ENCODE measurements around the gene CTNND2.
"Not testable (repeated sequence)": the region's sequence is repeated elsewhere in the genome, so short reads cannot be mapped to it uniquely, and the experiment has no call there.

The CTNND2 gene

DNA sequence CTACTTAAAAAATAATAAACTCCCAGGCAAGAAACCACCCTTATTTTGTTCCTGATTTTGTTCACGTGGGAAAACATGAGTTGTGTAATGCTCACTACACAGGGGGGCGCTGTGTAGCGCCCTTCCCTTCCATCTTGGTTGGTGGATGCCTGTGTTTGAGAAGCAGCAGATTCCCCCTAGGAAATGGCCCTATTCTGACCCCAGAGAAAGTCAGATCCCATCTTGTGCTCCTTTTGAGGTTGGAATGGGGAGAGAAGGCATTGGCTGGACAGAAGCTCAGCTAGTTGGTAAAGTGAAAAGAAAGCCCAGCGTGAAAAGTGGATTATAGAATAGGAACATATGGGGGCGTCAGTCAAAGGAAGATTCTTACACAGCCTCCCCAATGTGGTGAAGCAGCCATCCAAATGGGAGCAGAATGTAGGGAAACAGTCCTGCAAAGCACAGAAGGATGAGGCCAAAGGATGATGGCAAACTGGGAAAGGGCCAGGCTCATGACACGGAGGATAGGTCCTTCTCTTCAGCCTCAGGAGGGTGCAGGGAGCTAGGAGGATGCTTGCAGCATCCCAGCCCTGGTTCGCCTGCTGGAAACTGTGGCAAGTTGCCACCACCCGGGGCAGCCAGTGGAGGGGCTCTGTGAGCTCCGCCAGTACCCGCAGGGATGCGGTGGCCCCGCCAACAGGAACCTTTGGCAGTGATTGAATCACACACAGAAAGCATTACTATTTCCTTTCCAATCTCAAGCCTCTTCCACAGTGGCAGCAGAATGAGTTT is 829.0 kb downstream of the CTNND2 start:
- DNase-seq (ENCODE audit: low read depth) = no peak

- DNase-seq (ENCODE audit: low read depth) = no peak
Observed at GRCh38 chr5:11072568-11072967, 831.7 kb downstream of the CTNND2 start.

DNA sequence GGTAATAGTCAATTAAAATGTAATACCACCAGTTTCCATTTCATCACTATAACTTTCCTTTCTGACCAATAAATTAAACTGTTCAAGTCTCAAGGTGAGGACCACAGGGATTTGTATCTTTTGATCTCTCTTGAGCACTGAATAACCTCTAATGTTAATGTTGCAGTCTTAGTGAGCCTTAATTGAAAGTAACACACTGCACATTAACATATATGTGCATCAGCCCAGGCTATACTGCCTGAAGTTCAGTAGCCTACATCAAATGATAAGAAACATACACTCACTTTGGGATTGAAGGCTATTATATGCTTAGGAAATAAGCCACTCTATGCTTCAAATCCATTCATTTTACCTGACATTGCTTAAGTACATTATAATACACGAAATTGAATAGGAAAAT is 832.2 kb downstream of the CTNND2 start:
- DNase-seq (ENCODE audit: low read depth) = no peak

DNA sequence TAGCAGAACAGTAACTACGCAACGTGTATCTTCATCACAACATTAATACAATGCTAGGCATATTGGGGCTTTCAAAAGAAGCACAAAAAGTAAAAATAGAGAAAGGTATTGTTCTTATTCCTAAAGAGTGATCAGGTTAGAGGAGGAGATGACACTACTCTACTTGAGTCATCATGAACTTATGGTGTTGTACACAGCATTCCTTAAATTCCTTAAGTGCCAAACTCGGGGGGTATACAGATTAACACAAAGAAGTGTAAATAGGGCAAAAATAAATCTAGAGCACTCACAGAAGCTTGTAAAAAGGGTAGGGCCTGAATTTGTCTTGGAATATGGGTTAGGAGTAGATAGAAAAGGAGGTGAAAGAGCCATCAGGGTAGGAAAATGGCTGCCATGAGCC is 835.2 kb downstream of the CTNND2 start:
- DNase-seq (ENCODE audit: low read depth) = no peak

GRCh38 chr5:11065723-11066122 is 838.5 kb downstream of the CTNND2 start:
- DNase-seq (ENCODE audit: low read depth) = not testable (repeated sequence)

DNA sequence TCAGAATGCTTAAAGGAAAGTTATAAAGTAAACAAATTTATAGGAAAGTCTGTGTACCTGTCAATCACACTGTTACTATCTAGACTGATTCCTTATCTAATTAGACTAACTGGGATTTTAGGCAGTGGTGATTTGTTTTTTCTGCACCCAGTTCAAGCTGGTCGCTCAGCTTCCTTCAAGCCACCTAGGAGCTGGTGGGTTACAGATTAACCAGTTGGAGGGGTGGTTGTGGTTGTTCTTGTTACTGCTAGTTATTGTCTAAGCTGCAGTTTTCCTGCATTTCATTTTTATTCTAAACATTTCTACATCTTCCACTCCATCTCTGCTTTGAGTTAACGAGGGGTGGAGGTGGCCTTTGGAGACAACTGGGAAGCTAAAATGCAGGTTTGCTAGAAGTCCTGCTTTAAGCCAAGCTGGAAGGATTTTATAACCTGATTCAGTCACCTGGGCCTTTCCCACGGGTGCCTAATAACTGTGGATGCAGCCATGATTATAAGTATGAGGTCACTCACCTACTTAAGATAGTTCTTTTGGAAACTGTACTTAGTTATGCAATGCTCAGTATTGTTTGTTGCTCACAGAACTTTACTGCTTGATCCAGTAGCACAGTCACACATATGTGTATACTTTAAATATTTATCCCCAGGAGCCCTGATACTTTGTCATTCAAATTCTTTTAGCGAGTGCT is 839.3 kb downstream of the CTNND2 start:
- DNase-seq (ENCODE audit: low read depth) = no peak

DNA sequence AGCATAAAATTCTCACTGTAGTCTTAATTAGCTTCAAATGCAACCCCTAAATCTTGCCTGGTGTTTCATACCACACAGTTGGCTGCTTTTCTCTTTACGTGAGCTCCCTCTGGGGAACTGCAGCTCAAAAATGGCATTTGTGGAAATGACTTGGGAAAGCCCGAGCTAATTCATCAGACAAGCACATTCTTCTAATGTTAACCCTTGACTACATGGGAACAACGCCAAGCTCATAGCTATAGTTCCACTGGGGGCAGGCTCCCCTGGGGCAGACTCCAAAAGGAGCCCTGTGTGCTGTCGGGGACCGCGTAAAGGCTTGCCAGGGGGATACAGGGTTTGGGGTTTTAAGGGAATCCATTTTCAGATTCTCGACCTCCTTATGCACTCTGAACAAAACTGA is 841.8 kb downstream of the CTNND2 start:
- peak; percentile 27 for DNase-seq (ENCODE audit: low read depth)

- DNase-seq (ENCODE audit: low read depth) = no peak
Observed at GRCh38 chr5:11056560-11056959, 847.7 kb downstream of the CTNND2 start.

DNA sequence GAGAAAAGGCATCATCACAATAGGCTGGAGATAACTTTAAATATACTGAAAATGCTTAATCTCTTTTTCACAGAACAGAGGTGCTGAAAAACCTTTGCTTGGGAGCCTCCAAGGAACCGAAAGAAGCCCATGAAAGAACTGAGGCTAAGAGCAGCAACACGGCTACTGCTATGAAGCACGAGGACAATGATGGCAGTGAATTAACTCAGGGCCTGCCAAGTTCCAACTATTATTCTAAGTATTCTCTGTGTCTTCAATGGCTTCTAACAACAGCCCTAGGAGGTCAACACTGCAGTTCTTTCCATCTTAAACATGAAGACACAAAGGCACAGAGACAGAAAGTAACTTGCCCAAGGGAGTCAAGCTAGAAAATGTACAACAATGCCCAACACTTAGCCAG is 850.2 kb downstream of the CTNND2 start:
- no peak for DNase-seq (ENCODE audit: low read depth)

- DNase-seq (ENCODE audit: low read depth) = no peak
Observed at GRCh38 chr5:11052871-11053270, 851.4 kb downstream of the CTNND2 start.

DNA sequence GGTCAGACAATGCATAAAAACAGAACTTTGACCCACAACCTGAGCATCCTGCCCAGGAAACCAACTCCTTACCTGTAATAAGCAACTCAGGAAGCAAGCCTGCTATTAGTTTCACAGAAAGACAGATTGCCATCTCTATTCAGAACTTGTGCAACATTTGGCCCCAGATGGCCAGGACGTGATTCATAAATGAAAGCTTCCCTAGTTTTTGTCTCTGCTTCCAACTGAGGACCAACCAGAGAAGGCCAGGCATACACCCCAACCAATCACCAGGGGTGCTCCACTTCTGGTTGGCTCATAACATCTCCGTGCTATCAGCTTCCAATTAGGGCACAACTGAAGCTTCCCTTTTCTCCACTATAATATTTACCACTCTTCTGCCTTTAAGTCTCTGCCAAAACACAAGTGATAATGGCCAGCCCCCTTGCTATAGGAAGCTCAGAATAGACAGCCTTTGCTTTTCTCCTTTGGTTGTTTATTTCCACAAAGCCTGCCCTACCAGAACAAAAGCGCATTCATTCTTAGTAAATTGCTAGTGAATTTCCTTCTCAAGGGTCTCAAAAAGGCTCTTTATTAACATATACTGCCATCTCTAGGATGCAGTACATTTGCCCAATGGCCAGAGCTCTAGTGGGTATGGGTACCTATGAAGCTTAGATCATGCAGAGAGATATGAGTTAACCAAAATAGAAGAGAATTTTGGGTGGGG is 853.5 kb downstream of the CTNND2 start:
- DNase-seq (ENCODE audit: low read depth) = peak; percentile 21

DNA sequence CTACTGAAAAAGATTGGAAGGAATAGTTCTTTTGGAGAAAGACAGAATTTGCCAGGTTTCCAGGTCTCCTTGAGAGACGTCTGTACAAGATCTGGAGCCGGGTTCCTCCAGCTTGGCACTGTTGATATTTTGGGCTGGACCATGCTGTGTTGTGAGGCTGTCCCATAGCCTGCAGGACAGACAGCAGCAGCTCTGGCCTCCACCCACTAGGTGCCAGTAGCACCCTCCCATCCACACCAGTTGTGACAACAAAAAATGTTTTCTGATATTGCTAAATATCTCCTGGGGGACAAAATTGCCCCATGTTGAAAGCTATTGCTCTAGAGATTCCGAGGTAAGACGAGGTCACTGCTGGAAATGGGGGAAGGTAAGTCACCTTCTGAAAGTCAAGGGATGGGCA is 855.5 kb downstream of the CTNND2 start:
- no peak for DNase-seq (ENCODE audit: low read depth)

- DNase-seq (ENCODE audit: low read depth) = no peak
Observed at GRCh38 chr5:11047625-11048024, 856.6 kb downstream of the CTNND2 start.

- DNase-seq (ENCODE audit: low read depth) = no peak
Observed at GRCh38 chr5:11047030-11047429, 857.2 kb downstream of the CTNND2 start.

GRCh38 chr5:11046160-11046559 is 858.1 kb downstream of the CTNND2 start:
- DNase-seq (ENCODE audit: low read depth) = peak; percentile 9

- DNase-seq (ENCODE audit: low read depth) = no peak
Observed at GRCh38 chr5:11045411-11045810, 858.8 kb downstream of the CTNND2 start.

GRCh38 chr5:11044581-11044980 is 859.7 kb downstream of the CTNND2 start:
- no peak for DNase-seq (ENCODE audit: low read depth)

GRCh38 chr5:11043881-11044280 is 860.4 kb downstream of the CTNND2 start:
- no peak for DNase-seq (ENCODE audit: low read depth)

DNA sequence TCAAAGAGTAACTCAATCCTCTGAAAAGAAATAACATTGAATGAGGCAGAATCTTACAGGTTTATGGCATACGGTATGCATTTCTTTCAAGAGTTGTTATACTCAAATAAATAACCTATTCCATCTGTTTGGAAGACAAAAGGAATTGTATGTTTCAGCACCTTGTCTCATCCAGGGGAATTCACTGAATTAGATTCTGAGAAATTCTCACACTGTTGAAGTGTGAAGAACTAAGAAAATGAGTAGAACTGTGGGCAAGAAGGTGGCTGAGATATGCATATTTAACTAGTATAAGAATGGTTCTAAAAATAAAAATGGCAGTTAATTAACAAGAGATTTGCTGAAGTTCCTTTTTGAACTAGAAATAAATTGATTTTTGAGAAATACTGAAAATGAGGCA is 863.9 kb downstream of the CTNND2 start:
- DNase-seq (ENCODE audit: low read depth) = no peak

GRCh38 chr5:11038772-11039171 is 865.5 kb downstream of the CTNND2 start:
- no peak for DNase-seq (ENCODE audit: low read depth)

- DNase-seq (ENCODE audit: low read depth) = no peak
Observed at GRCh38 chr5:11037941-11038340, 866.3 kb downstream of the CTNND2 start.

DNA sequence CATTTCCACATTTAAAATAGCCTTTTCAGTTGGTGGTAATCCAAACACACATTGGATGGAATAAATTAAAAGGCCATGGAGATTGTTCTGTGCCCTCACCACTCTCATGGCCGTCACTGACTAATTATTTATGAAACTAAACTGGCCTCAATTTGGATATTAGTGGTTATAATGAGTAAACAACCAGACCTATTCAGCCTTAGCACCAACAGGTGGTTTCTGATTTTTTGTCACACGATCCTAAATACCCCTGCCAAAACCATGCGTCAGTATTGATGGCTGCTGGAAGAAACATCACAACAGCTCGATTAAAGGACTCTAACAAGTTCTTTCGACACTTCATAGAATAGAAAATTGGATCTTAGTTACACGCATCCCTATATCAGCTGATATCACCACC is 867.2 kb downstream of the CTNND2 start:
- no peak for DNase-seq (ENCODE audit: low read depth)

GRCh38 chr5:11030671-11031070 is 873.6 kb downstream of the CTNND2 start:
- no peak for DNase-seq (ENCODE audit: low read depth)

Data from EH (cell line).